ENCODE results near the gene SHFL.
A peak's percentile ranks its signal among the peaks of the same experiment; 100 is the strongest.

SHFL gene

DNA sequence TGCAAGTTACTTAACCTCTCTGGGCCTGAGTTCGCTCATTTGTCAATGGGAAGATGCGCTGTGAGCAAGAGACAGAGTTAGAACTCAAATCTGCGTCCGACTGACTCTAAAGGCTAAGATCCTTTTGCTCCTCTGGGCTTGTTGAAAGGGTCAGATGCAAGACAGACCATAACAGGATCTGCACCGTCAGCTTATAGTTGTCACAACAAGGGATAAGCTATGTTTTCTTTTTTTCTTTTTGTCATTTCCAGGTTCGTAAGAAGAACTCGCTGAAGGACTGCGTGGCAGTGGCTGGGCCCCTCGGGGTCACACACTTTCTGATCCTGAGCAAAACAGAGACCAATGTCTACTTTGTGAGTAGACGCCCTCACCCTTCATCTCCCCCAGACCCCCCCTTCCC lies 21.1 kb downstream of the SHFL start:
- Histone ChIP-seq H3K4me1 (ENCODE audit: control insufficient read depth in 5 of 5, insufficient read depth in 5 of 5, low read length in 5 of 5) (peaks cover 3 to 25% (median 18%) of the 10 kb centered on the region in 5 donors), H3K27ac (ENCODE audit: low read depth, low read length) (peak overlapping the region; percentile 46), H3K9me3 (ENCODE audit: control insufficient read depth in 5 of 5, low read length in 5 of 5) (no peaks in the 10 kb centered on the region), H3K4me3 (ENCODE audit: low read depth in 1 of 5, low read length in 5 of 5) (peak overlapping the region; percentile 71 to 89 (median 77)), H3K27me3 (ENCODE audit: control insufficient read depth in 5 of 5, insufficient read depth in 4 of 5, low read length in 5 of 5) (no peaks in the 10 kb centered on the region), H3K9ac (ENCODE audit: low read length in 5 of 5) (peak overlapping the region in 4 of 5 donors; percentile 73 to 88 (median 82)), H3K36me3 (ENCODE audit: control insufficient read depth in 5 of 5, insufficient read depth in 5 of 5, low read length in 5 of 5) (peaks cover 0 to 42% (median 39%) of the 10 kb centered on the region in 5 donors)

- H3K9ac ChIP-seq (ENCODE audit: low read length in 5 of 5): peak overlapping the region in 1 of 5 donors; percentile 84
- H3K4me3 ChIP-seq (ENCODE audit: low read depth in 1 of 5, low read length in 5 of 5): no peak overlapping the region
- peaks cover 3 to 30% (median 19%) of the 10 kb centered on the region in 5 donors for H3K4me1 ChIP-seq (ENCODE audit: control insufficient read depth in 5 of 5, insufficient read depth in 5 of 5, low read length in 5 of 5)
- H3K27ac ChIP-seq (ENCODE audit: low read depth, low read length): no peak overlapping the region
- no peaks in the 10 kb centered on the region for H3K9me3 ChIP-seq (ENCODE audit: control insufficient read depth in 5 of 5, low read length in 5 of 5)
- H3K27me3 ChIP-seq (ENCODE audit: control insufficient read depth in 5 of 5, insufficient read depth in 4 of 5, low read length in 5 of 5): no peaks in the 10 kb centered on the region
- H3K36me3 ChIP-seq (ENCODE audit: control insufficient read depth in 5 of 5, insufficient read depth in 5 of 5, low read length in 5 of 5): peaks cover 0 to 42% (median 39%) of the 10 kb centered on the region in 5 donors
Measured at GRCh38 chr19:10107817-10108367, 21.8 kb downstream of the SHFL start.

- Histone ChIP-seq H3K27ac (ENCODE audit: low read depth, low read length) (no peak overlapping the region), H3K27me3 (ENCODE audit: control insufficient read depth in 5 of 5, insufficient read depth in 4 of 5, low read length in 5 of 5) (no peaks in the 10 kb centered on the region), H3K9ac (ENCODE audit: low read length in 5 of 5) (no peak overlapping the region), H3K36me3 (ENCODE audit: control insufficient read depth in 5 of 5, insufficient read depth in 5 of 5, low read length in 5 of 5) (peaks cover 0 to 48% (median 41%) of the 10 kb centered on the region in 5 donors), H3K9me3 (ENCODE audit: control insufficient read depth in 5 of 5, low read length in 5 of 5) (no peaks in the 10 kb centered on the region), H3K4me3 (ENCODE audit: low read depth in 1 of 5, low read length in 5 of 5) (no peak overlapping the region), H3K4me1 (ENCODE audit: control insufficient read depth in 5 of 5, insufficient read depth in 5 of 5, low read length in 5 of 5) (peaks cover 3 to 38% (median 25%) of the 10 kb centered on the region in 5 donors)
Measured at GRCh38 chr19:10109528-10109927, 23.4 kb downstream of the SHFL start.

- Histone ChIP-seq H3K4me1 (ENCODE audit: control insufficient read depth in 5 of 5, insufficient read depth in 5 of 5, low read length in 5 of 5) (peaks cover 3 to 38% (median 25%) of the 10 kb centered on the region in 5 donors), H3K9ac (ENCODE audit: low read length in 5 of 5) (no peak overlapping the region), H3K27ac (ENCODE audit: low read depth, low read length) (no peak overlapping the region), H3K4me3 (ENCODE audit: low read depth in 1 of 5, low read length in 5 of 5) (no peak overlapping the region), H3K36me3 (ENCODE audit: control insufficient read depth in 5 of 5, insufficient read depth in 5 of 5, low read length in 5 of 5) (peaks cover 0 to 55% (median 49%) of the 10 kb centered on the region in 5 donors), H3K27me3 (ENCODE audit: control insufficient read depth in 5 of 5, insufficient read depth in 4 of 5, low read length in 5 of 5) (no peaks in the 10 kb centered on the region), H3K9me3 (ENCODE audit: control insufficient read depth in 5 of 5, low read length in 5 of 5) (no peaks in the 10 kb centered on the region)
Measured at GRCh38 chr19:10110076-10110971, 24.2 kb downstream of the SHFL start.

GRCh38 chr19:10110972-10111317 lies 24.8 kb downstream of the SHFL start:
- no peaks in the 10 kb centered on the region for H3K27me3 ChIP-seq (ENCODE audit: control insufficient read depth in 5 of 5, insufficient read depth in 4 of 5, low read length in 5 of 5)
- peaks cover 2 to 33% (median 20%) of the 10 kb centered on the region in 5 donors for H3K4me1 ChIP-seq (ENCODE audit: control insufficient read depth in 5 of 5, insufficient read depth in 5 of 5, low read length in 5 of 5)
- H3K9ac ChIP-seq (ENCODE audit: low read length in 5 of 5): no peak overlapping the region
- no peak overlapping the region for H3K4me3 ChIP-seq (ENCODE audit: low read depth in 1 of 5, low read length in 5 of 5)
- H3K36me3 ChIP-seq (ENCODE audit: control insufficient read depth in 5 of 5, insufficient read depth in 5 of 5, low read length in 5 of 5): peaks cover 0 to 62% (median 55%) of the 10 kb centered on the region in 5 donors
- no peaks in the 10 kb centered on the region for H3K9me3 ChIP-seq (ENCODE audit: control insufficient read depth in 5 of 5, low read length in 5 of 5)
- H3K27ac ChIP-seq (ENCODE audit: low read depth, low read length): no peak overlapping the region

DNA sequence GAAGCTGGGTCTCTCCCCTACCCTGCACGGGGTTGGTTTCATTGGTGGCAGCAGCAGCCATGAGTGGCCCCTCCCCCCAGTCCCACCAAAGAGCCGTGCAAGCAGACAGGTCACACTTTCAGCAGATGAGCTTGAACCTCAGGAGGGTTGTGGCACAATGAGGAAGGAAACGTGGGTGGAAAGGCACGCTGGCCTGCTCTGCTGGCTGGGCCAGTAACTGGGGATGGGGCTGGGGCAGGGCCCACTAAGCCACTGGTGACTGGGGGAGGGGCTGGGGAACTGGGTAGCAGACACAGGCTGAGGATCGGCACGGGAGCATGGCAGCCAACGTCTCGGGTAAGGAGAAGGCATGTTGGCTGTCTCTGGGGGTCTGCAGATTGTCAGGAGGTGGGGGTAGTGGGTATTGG lies 25.3 kb downstream of the SHFL start, which contains the start of gene P2RY11:
P2RY11 (plus strand) TSS at position 289 of the 407 bp plus-strand sequence; CDS start at position 318, 29 bp downstream.
- no peak within 1 kb of the TSS for H3K27ac ChIP-seq (ENCODE audit: low read depth, low read length)
- H3K9ac ChIP-seq (ENCODE audit: low read length in 5 of 5): no peak within 1 kb of the TSS
- H3K27me3 ChIP-seq (ENCODE audit: control insufficient read depth in 5 of 5, insufficient read depth in 4 of 5, low read length in 5 of 5): no peaks in the 10 kb centered on the region
- no peak within 1 kb of the TSS for H3K4me3 ChIP-seq (ENCODE audit: low read depth in 1 of 5, low read length in 5 of 5)
- H3K4me1 ChIP-seq (ENCODE audit: control insufficient read depth in 5 of 5, insufficient read depth in 5 of 5, low read length in 5 of 5): peaks cover 2 to 30% (median 17%) of the 10 kb centered on the region in 5 donors
- H3K9me3 ChIP-seq (ENCODE audit: control insufficient read depth in 5 of 5, low read length in 5 of 5): no peaks in the 10 kb centered on the region
- H3K36me3 ChIP-seq (ENCODE audit: control insufficient read depth in 5 of 5, insufficient read depth in 5 of 5, low read length in 5 of 5): peaks cover 0 to 66% (median 60%) of the 10 kb centered on the region in 5 donors

DNA sequence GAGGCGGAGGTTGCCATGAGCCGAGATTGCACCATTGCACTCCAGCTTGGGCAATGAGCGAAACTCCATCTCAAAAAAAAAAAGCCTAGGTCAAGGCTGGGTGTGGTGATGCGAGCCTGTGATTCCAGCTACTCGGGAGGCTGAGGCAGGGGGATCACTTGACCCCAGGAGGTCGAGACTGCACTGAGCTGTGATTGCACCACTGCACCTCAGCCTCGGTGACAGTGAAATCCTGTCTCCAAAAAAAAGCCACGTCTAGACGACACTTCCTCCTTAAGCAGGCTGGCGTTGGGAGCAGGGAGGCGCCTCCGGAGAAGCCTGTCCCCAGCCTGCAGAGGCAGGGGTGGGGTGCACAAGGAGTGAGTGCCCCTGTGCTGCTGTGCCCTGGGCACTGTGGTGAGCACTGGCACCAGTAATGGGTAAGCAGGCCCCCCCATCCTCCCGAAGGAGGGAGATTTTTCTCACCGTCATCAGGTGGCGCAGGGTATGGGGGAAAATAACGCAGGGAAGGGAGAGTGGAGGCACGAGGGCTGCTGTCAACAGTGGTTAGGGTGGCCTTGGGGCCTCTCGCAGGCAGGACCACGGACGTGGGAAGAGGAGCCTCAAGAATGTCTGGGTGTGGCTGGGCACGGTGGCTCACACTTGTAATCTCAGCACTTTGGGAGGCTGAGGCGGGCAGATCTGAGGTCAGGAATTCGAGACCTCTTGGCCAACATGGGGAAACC lies 26.1 kb downstream of the SHFL start:
- H3K36me3 ChIP-seq (ENCODE audit: control insufficient read depth in 5 of 5, insufficient read depth in 5 of 5, low read length in 5 of 5): peaks cover 0 to 74% (median 68%) of the 10 kb centered on the region in 5 donors

GRCh38 chr19:10112895-10113591 lies 26.9 kb downstream of the SHFL start:
- peaks cover 0 to 73% (median 67%) of the 10 kb centered on the region in 5 donors for H3K36me3 ChIP-seq (ENCODE audit: control insufficient read depth in 5 of 5, insufficient read depth in 5 of 5, low read length in 5 of 5)
- peak overlapping the region in 1 of 5 donors; percentile 10 for H3K4me3 ChIP-seq (ENCODE audit: low read depth in 1 of 5, low read length in 5 of 5)
- no peaks in the 10 kb centered on the region for H3K9me3 ChIP-seq (ENCODE audit: control insufficient read depth in 5 of 5, low read length in 5 of 5)
- no peak overlapping the region for H3K27ac ChIP-seq (ENCODE audit: low read depth, low read length)
- peaks cover 0 to 20% (median 7%) of the 10 kb centered on the region in 5 donors for H3K4me1 ChIP-seq (ENCODE audit: control insufficient read depth in 5 of 5, insufficient read depth in 5 of 5, low read length in 5 of 5)
- no peak overlapping the region for H3K9ac ChIP-seq (ENCODE audit: low read length in 5 of 5)
- H3K27me3 ChIP-seq (ENCODE audit: control insufficient read depth in 5 of 5, insufficient read depth in 4 of 5, low read length in 5 of 5): no peaks in the 10 kb centered on the region

More for the DNA sequence above, 26.1 kb downstream of the SHFL start:
- Histone ChIP-seq H3K27ac (ENCODE audit: low read depth, low read length) (no peak overlapping the region), H3K4me3 (ENCODE audit: low read depth in 1 of 5, low read length in 5 of 5) (no peak overlapping the region), H3K4me1 (ENCODE audit: control insufficient read depth in 5 of 5, insufficient read depth in 5 of 5, low read length in 5 of 5) (peaks cover 0 to 22% (median 10%) of the 10 kb centered on the region in 5 donors), H3K9ac (ENCODE audit: low read length in 5 of 5) (no peak overlapping the region), H3K27me3 (ENCODE audit: control insufficient read depth in 5 of 5, insufficient read depth in 4 of 5, low read length in 5 of 5) (no peaks in the 10 kb centered on the region), H3K9me3 (ENCODE audit: control insufficient read depth in 5 of 5, low read length in 5 of 5) (no peaks in the 10 kb centered on the region)

- H3K9ac ChIP-seq (ENCODE audit: low read length in 5 of 5): no peak overlapping the region
- H3K4me1 ChIP-seq (ENCODE audit: control insufficient read depth in 5 of 5, insufficient read depth in 5 of 5, low read length in 5 of 5): peaks cover 0 to 23% (median 8%) of the 10 kb centered on the region in 5 donors
- peaks cover 0 to 71% (median 62%) of the 10 kb centered on the region in 5 donors for H3K36me3 ChIP-seq (ENCODE audit: control insufficient read depth in 5 of 5, insufficient read depth in 5 of 5, low read length in 5 of 5)
- no peak overlapping the region for H3K27ac ChIP-seq (ENCODE audit: low read depth, low read length)
- peak overlapping the region in 1 of 5 donors; percentile 10 for H3K4me3 ChIP-seq (ENCODE audit: low read depth in 1 of 5, low read length in 5 of 5)
- no peaks in the 10 kb centered on the region for H3K27me3 ChIP-seq (ENCODE audit: control insufficient read depth in 5 of 5, insufficient read depth in 4 of 5, low read length in 5 of 5)
- H3K9me3 ChIP-seq (ENCODE audit: control insufficient read depth in 5 of 5, low read length in 5 of 5): no peaks in the 10 kb centered on the region
Measured at GRCh38 chr19:10113592-10113963, 27.5 kb downstream of the SHFL start.

All from subcutaneous abdominal adipose tissue (tissue), 5 donors.